OCI-LY7 (cell line): ENCODE measurements around the gene ZBTB20. TPM values are rescaled to one million over a fixed set of nuclear protein-coding genes. Genes with fewer than 3 reads are reported as not detected.

Source experiments
- Bru-seq: library from RNA; stranded (reverse); fragments of 400-500 nt; gene quantifications from one replicate; lab custom pipeline; 2021; lab: Mats Ljungman, UMichigan
- BruChase-seq, 2 experiments: library from RNA; stranded (reverse); fragments of 400-500 nt; gene quantifications; one replicate each; lab custom pipeline; 2021; lab: Mats Ljungman, UMichigan
- BruUV-seq: library from RNA; stranded (reverse); fragments of 400-500 nt; replicated peaks from 2 replicates; lab custom pipeline; 2021; lab: Mats Ljungman, UMichigan
- CTCF ChIA-PET: fragments of 300-600 bp; sonication (Branson Sonifier 250); formaldehyde crosslinking; loops from one replicate; lab custom pipeline; 2022; ENCODE audit warnings: antibody characterized with exemption; ENCODE audit not compliant: unreplicated experiment; lab: Charles Lee
- POLR2A ChIA-PET: fragments of 300-600 bp; sonication (Branson Sonifier 250); formaldehyde crosslinking; loops from one replicate; lab custom pipeline; 2022; ENCODE audit warnings: antibody characterized with exemption; lab: Charles Lee
- DNase-seq: peaks from one replicate; pipeline ENCODE4 v3.0.0-alpha.2; 2015; ENCODE audit warnings: low spot score
- H2AFZ ChIP-seq: fragments of 200-600 bp; sonication (generic), shearing (Covaris generic); 2 replicates; pipeline ENCODE4 v1.6.1; 2014; ENCODE audit warnings: mild to moderate bottlenecking, antibody characterized with exemption, low read length, moderate library complexity
- H3K27ac ChIP-seq: fragments of 200-600 bp; sonication (generic); 2 replicates; pipeline ENCODE4 v1.5.1; 2014; ENCODE audit warnings: mixed run types, low read depth, mild to moderate bottlenecking, moderate library complexity, low read length, inconsistent platforms; ENCODE audit not compliant: poor library complexity, severe bottlenecking
- H3K36me3 ChIP-seq: fragments of 200-600 bp; sonication (generic); 2 replicates; pipeline ENCODE4 v1.6.1; 2014; ENCODE audit warnings: mild to moderate bottlenecking, antibody characterized with exemption, low read length, moderate library complexity, mixed read lengths; ENCODE audit not compliant: insufficient read depth
- H3K4me1 ChIP-seq: fragments of 200-600 bp; sonication (generic); 2 replicates; pipeline ENCODE4 v1.5.1; 2014; ENCODE audit warnings: mild to moderate bottlenecking, low read length; ENCODE audit not compliant: insufficient read depth, poor library complexity, severe bottlenecking
- H3K4me2 ChIP-seq: fragments of 200-600 bp; sonication (generic); 2 replicates; pipeline ENCODE4 v1.6.1; 2014; ENCODE audit warnings: mild to moderate bottlenecking, low read length
- H3K4me3 ChIP-seq: fragments of 200-600 bp; sonication (generic); 2 replicates; pipeline ENCODE4 v1.5.1; 2014; ENCODE audit warnings: mild to moderate bottlenecking, low read depth, low read length; ENCODE audit not compliant: poor library complexity, severe bottlenecking
- H3K79me2 ChIP-seq: fragments of 200-600 bp; sonication (generic); 2 replicates; pipeline ENCODE4 v1.6.1; 2016; ENCODE audit warnings: low read depth, mild to moderate bottlenecking, low read length, moderate library complexity, mixed read lengths; ENCODE audit not compliant: insufficient read depth
- H3K9me2 ChIP-seq: fragments of 200-600 bp; sonication (generic); 2 replicates; pipeline ENCODE4 v1.6.1; 2016; ENCODE audit warnings: mild to moderate bottlenecking, low read length, mixed read lengths; ENCODE audit not compliant: insufficient read depth
- H3K9me3 ChIP-seq: fragments of 200-600 bp; sonication (generic); 2 replicates; pipeline ENCODE4 v1.6.1; 2014; ENCODE audit warnings: mild to moderate bottlenecking, mixed run types, low read length, mixed read lengths
- H4K20me1 ChIP-seq: fragments of 200-600 bp; sonication (generic); 2 replicates; pipeline ENCODE4 v1.6.1; 2014; ENCODE audit warnings: mild to moderate bottlenecking, antibody characterized with exemption, low read length, moderate library complexity, mixed read lengths; ENCODE audit not compliant: insufficient read depth
- CTCF ChIP-seq: fragments of 200-600 bp; sonication (generic); conservative IDR thresholded peaks from 2 replicates; pipeline ENCODE4 v1.5.1; 2014; ENCODE audit warnings: mild to moderate bottlenecking, antibody characterized with exemption, low read length, moderate library complexity, mixed read lengths
- EZH2phosphoT487 ChIP-seq: fragments of 200-600 bp; sonication (generic); IDR thresholded peaks from 2 replicates; pipeline ENCODE4 v1.6.1; 2018; ENCODE audit warnings: low read depth, borderline replicate concordance, mild to moderate bottlenecking, mixed run types, antibody characterized with exemption, low read length, moderate library complexity, mixed read lengths
- intact Hi-C: fragments of 100-400 bp; cut with micrococcal nuclease; formaldehyde crosslinking; loops from one replicate; pipeline ENCODE4 v1.10.0; 2022; ENCODE audit not compliant: unreplicated experiment
- long read RNA-seq: library from polyadenylated mRNA; stranded (forward); transcript quantifications from one replicate; pipeline ENCODE4 v2.0.0, GENCODE V29; 2022
- total RNA-seq, 2 experiments: library from RNA; depleted of rRNA in 1 of 2; stranded (reverse); fragments of >200 nt in 1 of 2; shearing (Covaris generic) in 1 of 2; gene quantifications; 2 replicates each; pipeline ENCODE4 v1.2.3, GENCODE V29; 2014 to 2022

The ZBTB20 gene
- 2.7 and 5.5 TPM in 2 replicates for total RNA-seq (2014; rRNA removed; shearing (Covaris generic))
- total RNA-seq (2022) = 11.5 and 11.8 TPM in 2 replicates
- Bru-seq, nascent RNA = percentile 45 among the genes with signal in this experiment
- percentile 40 among the genes with signal in this experiment for BruChase-seq, experiment 1, labeled RNA remaining after a 6-hour chase
- BruChase-seq, experiment 2, labeled RNA remaining after a 2-hour chase = percentile 47 among the genes with signal in this experiment
- long read RNA-seq, partial matches to known transcripts = 0 of 7 reads
- long read RNA-seq, other reads (novel, unspliced or antisense) = 7 of 7 reads

GRCh38 chr3:115146418-115147328, at the start of gene ZBTB20:
Gene ZBTB20, minus strand, starts transcription at chr3:115147288.
- peak within 1 kb of the TSS; percentile 85 for H2AFZ ChIP-seq
- no peaks in the 10 kb centered on the region for H3K9me2 ChIP-seq
- peaks cover 17% of the 10 kb centered on the region for H3K4me1 ChIP-seq
- H4K20me1 ChIP-seq = no peaks in the 10 kb centered on the region
- peak within 1 kb of the TSS; percentile 95 for H3K4me2 ChIP-seq
- H3K36me3 ChIP-seq = no peaks in the 10 kb centered on the region
- ChIA-PET CTCF (interaction anchor here (0.6 to 0.7 kb wide), 3 partner anchors 22 to 638 kb away, joined by 5 to 7 read pairs (median 6); no protein-coding TSS in a partner anchor), POLR2A (interaction anchor here (0.6 to 1.7 kb wide), 16 partner anchors 9 to 1381 kb away, joined by 3 to 8 read pairs (median 4); no protein-coding TSS in a partner anchor)
- intact Hi-C loops = loop anchor here (1.0 to 5.0 kb wide), 4 partner anchors 46 to 929 kb away; no protein-coding TSS in a partner anchor
- H3K79me2 ChIP-seq = no peaks in the 10 kb centered on the region
- peak within 1 kb of the TSS; percentile 64 for H3K27ac ChIP-seq
- no peaks in the 10 kb centered on the region for H3K9me3 ChIP-seq
- TF ChIP-seq CTCF (no peak), EZH2phosphoT487 (no peak)
- peak within 1 kb of the TSS; percentile 91 for H3K4me3 ChIP-seq
- BruUV-seq = no TSS peak
- DNase-seq = peak; percentile 72

- no peaks in the 10 kb centered on the region for H3K79me2 ChIP-seq
- POLR2A ChIA-PET = interaction anchor here (0.9 kb wide), 2 partner anchors 59 to 113 kb away, joined by 3 to 4 read pairs; no protein-coding TSS in a partner anchor
- no peak overlapping the region for H2AFZ ChIP-seq
- H3K4me1 ChIP-seq = no peaks in the 10 kb centered on the region
- H3K4me3 ChIP-seq = no peak overlapping the region
- intact Hi-C loops = no loop called here
- H3K9me3 ChIP-seq = peaks cover 9% of the 10 kb centered on the region
- BruUV-seq = no TSS peak
- no peak for DNase-seq
- no peaks in the 10 kb centered on the region for H4K20me1 ChIP-seq
- H3K36me3 ChIP-seq = no peaks in the 10 kb centered on the region
- CTCF ChIA-PET = no interaction called here
- no peak for TF ChIP-seq EZH2phosphoT487
- TF ChIP-seq CTCF = no peak
- no peaks in the 10 kb centered on the region for H3K9me2 ChIP-seq
- no peak overlapping the region for H3K4me2 ChIP-seq
- H3K27ac ChIP-seq = no peak overlapping the region
Measured at GRCh38 chr3:115194476-115194875, 47.4 kb upstream of the ZBTB20 start.
